Thymus (tissue), 14 donors: Measurements from ENCODE around the gene TUFT1. TPM values are rescaled to one million over a fixed set of nuclear protein-coding genes. Genes with fewer than 3 reads are reported as not detected.
A peak's percentile ranks its signal among the peaks of the same experiment; 100 is the strongest.

ENCODE experiments used
- DNase-seq, 9 donors: peaks; one replicate each; pipeline ENCODE4 v3.0.0-alpha.2; 2013; ENCODE audit warnings: low spot score in 9 of 9, low read depth in 6 of 9, missing footprints in 1 of 9
- H3K27ac ChIP-seq, 2 donors: one replicate each; pipeline ENCODE4 v1.5.1; 2013; ENCODE audit warnings: control low read depth in 1 of 2, low read depth in 1 of 2, low read length in 1 of 2, mild to moderate bottlenecking in 1 of 2, moderate library complexity in 1 of 2
- H3K27me3 ChIP-seq, 2 donors: one replicate each; pipeline ENCODE4 v1.5.1; 2013; ENCODE audit warnings: low read length in 1 of 2; ENCODE audit not compliant: control insufficient read depth in 2 of 2, insufficient read depth in 1 of 2
- H3K36me3 ChIP-seq, 2 donors: one replicate each; pipeline ENCODE4 v1.5.1; 2013; ENCODE audit warnings: low read length in 1 of 2, mild to moderate bottlenecking in 1 of 2, moderate library complexity in 1 of 2; ENCODE audit not compliant: control insufficient read depth in 2 of 2, insufficient read depth in 2 of 2
- H3K4me1 ChIP-seq, 2 donors: one replicate each; pipeline ENCODE4 v1.5.1; 2013; ENCODE audit warnings: low read length in 2 of 2; ENCODE audit not compliant: control insufficient read depth in 2 of 2, insufficient read depth in 2 of 2
- H3K4me3 ChIP-seq, 2 donors: one replicate each; pipeline ENCODE4 v1.5.1; 2013; ENCODE audit warnings: low read length in 2 of 2, control low read depth in 1 of 2, mild to moderate bottlenecking in 1 of 2
- H3K9me3 ChIP-seq, 2 donors: one replicate each; pipeline ENCODE4 v1.5.1; 2013; ENCODE audit warnings: low read length in 1 of 2, mild to moderate bottlenecking in 1 of 2; ENCODE audit not compliant: control insufficient read depth in 2 of 2, insufficient read depth in 1 of 2
- WGBS: extraction: QIAGEN DNeasy Blood & Tissue Kit; methylation state at CpG from one replicate; pipeline ENCODE4 v1.1.7; 2013; 5-methylcytosine and 5-hydroxymethylcytosine counted together
- long read RNA-seq, 10 donors: transcript quantifications; one replicate each; lab custom pipeline, GENCODE V29; 2026
- polyA plus RNA-seq: library from polyadenylated mRNA; stranded (reverse); fragments of 200-250 nt; gene quantifications from one replicate; pipeline ENCODE4 v1.2.3, GENCODE V29; 2013
- total RNA-seq: library from RNA; stranded (reverse); fragments of 120-200 nt; gene quantifications from one replicate; pipeline ENCODE4 v1.2.4, GENCODE V29; 2013
- donor health status: healthy.

The TUFT1 gene, protein sequence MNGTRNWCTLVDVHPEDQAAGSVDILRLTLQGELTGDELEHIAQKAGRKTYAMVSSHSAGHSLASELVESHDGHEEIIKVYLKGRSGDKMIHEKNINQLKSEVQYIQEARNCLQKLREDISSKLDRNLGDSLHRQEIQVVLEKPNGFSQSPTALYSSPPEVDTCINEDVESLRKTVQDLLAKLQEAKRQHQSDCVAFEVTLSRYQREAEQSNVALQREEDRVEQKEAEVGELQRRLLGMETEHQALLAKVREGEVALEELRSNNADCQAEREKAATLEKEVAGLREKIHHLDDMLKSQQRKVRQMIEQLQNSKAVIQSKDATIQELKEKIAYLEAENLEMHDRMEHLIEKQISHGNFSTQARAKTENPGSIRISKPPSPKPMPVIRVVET
- 2.1 TPM for total RNA-seq
- 6.9 TPM for polyA plus RNA-seq
- long read RNA-seq, donor 1: 0 reads
- long read RNA-seq, donor 2, partial matches to known transcripts: 0 of 2 reads
- long read RNA-seq, donor 2, other reads (novel, unspliced or antisense): 0 of 2 reads
- long read RNA-seq, donor 3: 0 reads
- long read RNA-seq, donor 4: 0 reads
- long read RNA-seq, donor 5, partial matches to known transcripts: 0 of 1 reads
- long read RNA-seq, donor 5, other reads (novel, unspliced or antisense): 0 of 1 reads
- long read RNA-seq, donor 6: 0 reads
- long read RNA-seq, donor 7, partial matches to known transcripts: 0 of 1 reads
- long read RNA-seq, donor 7, other reads (novel, unspliced or antisense): 0 of 1 reads
- long read RNA-seq, donor 8: 0 reads
- long read RNA-seq, donor 9: 0 reads
- long read RNA-seq, donor 10: 0 reads

DNA sequence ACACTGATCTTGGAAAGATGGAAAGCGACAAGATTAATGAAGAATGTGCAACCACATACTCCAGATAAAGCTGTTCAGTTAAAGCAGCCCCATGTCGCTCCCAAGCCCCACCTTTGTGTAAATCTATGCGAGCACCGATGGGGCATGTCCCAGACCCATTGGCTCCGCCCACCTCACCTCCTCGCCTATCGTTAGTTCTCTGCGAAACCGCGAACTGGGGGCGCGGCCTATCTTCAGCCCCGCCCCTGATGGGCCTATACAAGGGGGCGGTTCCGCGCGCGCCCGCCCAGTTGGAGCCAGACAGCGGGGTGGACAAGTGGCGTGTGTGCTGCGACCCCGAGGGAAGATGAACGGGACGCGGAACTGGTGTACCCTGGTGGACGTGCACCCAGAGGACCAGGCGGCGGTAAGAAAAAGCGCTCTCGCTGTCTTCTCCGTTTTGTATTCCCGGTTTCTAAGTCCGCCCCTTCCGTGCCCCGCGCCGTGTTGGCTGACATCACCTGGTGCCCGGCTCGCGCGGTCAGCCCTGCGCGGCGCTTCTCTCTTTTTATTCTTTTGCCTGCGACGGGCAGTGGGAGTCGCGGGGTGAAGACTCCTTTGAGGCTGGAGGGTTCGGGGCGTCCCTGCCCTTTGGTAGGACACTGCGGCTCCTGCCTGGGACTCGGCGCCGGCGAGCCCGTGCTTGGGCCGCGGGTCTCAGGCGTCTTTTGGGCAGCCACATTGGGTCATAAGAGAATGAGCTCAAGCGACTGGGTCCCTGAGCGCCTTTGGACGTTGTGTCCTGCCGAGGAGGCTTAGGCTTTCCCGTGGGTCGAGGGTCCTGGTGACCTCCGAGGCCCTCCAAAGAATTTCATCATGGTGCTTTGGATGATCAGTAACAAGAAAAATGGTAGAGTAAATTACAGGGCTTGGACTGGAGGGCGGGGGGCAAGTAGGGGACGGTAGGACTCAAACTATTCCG lies at the start of gene TUFT1:
TUFT1 (plus strand) TSS at position 289 of the 961 bp plus-strand sequence; CDS start at position 347, 58 bp downstream.
- no peaks in the 10 kb centered on the region for H3K36me3 ChIP-seq
- peak within 1 kb of the TSS; percentile 44 to 72 for H3K4me3 ChIP-seq
- peaks cover 0 to 6% of the 10 kb centered on the region in 2 donors for H3K9me3 ChIP-seq
- H3K4me1 ChIP-seq: peaks cover 11 to 21% of the 10 kb centered on the region in 2 donors
- H3K27me3 ChIP-seq: peaks cover 6 to 31% of the 10 kb centered on the region in 2 donors
- 1% methylated on average over 70 of the region's 70 CpGs for WGBS
- peak within 1 kb of the TSS; percentile 48 to 67 for H3K27ac ChIP-seq
- DNase-seq: peak; percentile 65 to 95 (median 87)

DNA sequence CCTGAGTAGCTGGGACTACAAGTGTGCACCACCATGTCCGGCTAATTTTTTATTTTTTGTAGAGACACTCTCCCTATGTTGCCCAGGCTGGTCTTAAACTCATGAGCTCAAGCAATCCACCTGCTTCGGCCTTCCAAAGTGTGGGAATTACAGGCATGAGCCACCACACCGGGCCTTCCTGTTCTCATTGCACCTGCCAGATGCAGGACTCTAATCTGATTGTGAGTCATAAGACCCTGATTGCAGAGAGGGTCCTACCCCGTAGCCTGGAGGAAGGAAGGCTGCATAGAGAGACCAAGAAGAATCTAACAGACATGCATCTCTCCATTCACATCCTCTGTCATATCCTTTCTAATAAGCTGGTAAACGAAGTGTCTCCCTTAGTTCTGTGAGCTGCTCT lies 48.5 kb upstream of the TUFT1 start:
- Histone ChIP-seq H3K4me3 (no peak overlapping the region), H3K27me3 (no peaks in the 10 kb centered on the region), H3K4me1 (no peaks in the 10 kb centered on the region), H3K36me3 (no peaks in the 10 kb centered on the region), H3K9me3 (no peaks in the 10 kb centered on the region), H3K27ac (no peak overlapping the region)
- DNase-seq: no peak
- WGBS: 90% methylated on average over 5 of the region's 5 CpGs

DNA sequence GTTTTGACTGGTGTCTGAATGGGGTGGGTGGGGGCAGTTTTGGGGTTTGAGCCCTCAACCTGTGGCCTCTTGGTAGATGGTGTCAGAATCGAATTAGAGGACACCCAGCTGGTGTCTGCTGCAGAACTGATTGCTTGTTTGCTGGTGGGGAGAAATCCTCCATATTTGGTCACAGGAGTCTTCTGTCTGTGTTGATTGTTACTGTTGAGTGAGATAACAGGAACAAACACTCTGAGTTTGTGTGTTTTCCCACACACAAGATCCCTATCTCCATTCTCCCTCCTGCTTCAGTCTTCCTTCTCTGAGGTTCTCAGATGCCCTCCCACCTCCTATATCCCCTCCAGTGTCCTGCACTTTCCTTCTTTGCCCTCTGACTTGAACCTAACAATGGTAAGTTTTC lies 48.0 kb upstream of the TUFT1 start:
- Histone ChIP-seq H3K27ac (no peak overlapping the region), H3K36me3 (no peaks in the 10 kb centered on the region), H3K4me1 (no peaks in the 10 kb centered on the region), H3K9me3 (no peaks in the 10 kb centered on the region), H3K4me3 (no peak overlapping the region), H3K27me3 (no peaks in the 10 kb centered on the region)
- no peak for DNase-seq
- 81% methylated on average over 1 of the region's 1 CpG for WGBS

DNA sequence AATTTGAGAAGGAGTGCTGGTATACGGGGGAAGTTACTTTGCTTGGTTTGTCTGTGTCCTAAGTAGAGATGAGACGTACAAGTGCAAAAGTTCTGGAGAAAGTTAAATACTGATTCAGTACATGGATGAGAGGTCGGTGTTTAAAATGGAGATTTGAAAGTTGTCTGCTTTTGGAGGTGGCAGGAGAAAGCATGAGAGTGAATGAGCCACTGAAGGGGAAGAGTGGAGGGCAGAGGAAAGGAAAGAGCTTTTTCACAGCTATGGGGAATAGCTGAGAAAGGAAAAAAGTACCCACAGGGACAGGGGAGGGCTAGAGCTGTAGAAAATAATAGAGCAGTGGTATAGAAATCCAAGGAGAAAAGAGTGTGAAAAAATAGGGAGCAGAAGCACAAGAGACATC lies 47.1 kb upstream of the TUFT1 start:
- Histone ChIP-seq H3K4me1 (no peaks in the 10 kb centered on the region), H3K9me3 (no peaks in the 10 kb centered on the region), H3K36me3 (no peaks in the 10 kb centered on the region), H3K27me3 (no peaks in the 10 kb centered on the region), H3K27ac (no peak overlapping the region), H3K4me3 (no peak overlapping the region)
- DNase-seq: no peak
- 95% methylated on average over 3 of the region's 3 CpGs for WGBS

DNA sequence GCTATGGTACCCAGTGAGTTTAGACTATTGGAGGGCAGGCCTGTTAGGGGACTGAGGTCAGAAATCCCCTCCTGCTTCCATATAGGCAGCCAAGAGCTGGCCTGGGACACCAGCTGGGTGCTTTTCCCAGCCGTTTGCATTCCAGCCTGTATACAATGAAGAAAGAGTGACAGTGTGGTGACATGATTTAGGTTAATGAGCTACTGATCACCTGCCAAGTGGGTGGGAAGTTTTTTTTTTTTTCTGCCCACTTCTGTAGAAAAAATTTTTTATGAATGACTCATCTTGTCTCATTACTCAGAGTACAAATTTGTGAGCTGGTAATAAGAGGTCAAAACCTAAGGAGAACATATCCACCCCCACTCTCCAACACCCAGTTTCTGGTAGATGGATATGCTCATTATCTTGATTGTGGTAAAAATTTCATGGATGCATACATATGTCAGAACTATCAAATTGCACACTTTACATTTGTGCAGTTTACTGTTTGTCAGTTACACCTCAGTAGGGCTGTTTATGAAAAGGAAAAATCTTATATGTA lies 45.3 kb upstream of the TUFT1 start:
- H3K4me3 ChIP-seq: no peak overlapping the region
- DNase-seq: no peak
- no peaks in the 10 kb centered on the region for H3K27me3 ChIP-seq
- H3K27ac ChIP-seq: no peak overlapping the region
- no peaks in the 10 kb centered on the region for H3K9me3 ChIP-seq
- 18% methylated on average over 1 of the region's 1 CpG for WGBS
- H3K36me3 ChIP-seq: no peaks in the 10 kb centered on the region
- no peaks in the 10 kb centered on the region for H3K4me1 ChIP-seq

DNA sequence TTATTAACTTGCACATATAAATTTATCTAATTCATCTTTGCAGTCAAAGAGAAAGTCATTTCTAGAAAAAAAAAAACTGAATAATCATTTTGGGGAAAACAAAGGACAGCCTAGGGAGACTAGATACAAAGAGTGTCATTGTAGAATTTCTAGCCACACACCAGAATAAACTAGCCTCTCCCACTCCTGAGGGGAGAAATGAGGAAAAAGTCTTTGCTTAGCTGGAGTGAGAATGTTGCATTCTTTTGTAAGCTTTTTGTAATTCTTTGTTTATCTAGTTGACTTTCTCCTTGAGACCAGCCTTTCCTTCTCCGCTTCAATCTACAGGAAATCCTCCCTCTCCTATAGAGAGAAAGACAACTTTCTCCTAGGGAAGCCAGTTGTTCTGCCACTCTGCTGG lies 44.8 kb upstream of the TUFT1 start:
- Histone ChIP-seq H3K4me3 (no peak overlapping the region), H3K4me1 (no peaks in the 10 kb centered on the region), H3K27ac (no peak overlapping the region), H3K9me3 (no peaks in the 10 kb centered on the region), H3K36me3 (no peaks in the 10 kb centered on the region), H3K27me3 (no peaks in the 10 kb centered on the region)
- 94% methylated on average over 1 of the region's 1 CpG for WGBS
- DNase-seq: no peak

DNA sequence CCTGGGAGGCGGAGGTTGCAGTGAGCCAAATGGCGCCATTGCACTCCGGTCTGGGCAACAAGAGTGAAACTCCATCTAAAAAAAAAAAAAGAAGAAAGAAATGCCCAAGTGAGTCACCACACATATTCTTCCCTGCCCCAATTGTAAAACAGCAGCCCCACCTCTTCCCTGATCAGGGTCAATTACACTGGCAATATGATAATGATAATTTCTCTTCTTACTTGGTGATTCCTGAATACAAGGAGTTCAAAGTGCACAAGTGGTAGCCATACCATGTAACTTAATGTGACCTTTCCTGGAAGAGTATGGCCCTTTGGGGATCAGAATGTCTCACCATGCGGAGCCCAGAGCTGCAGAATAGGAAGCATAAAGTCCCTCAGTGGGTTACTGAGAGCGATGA lies 40.7 kb upstream of the TUFT1 start:
- DNase-seq: no peak
- 98% methylated on average over 5 of the region's 5 CpGs for WGBS

DNA sequence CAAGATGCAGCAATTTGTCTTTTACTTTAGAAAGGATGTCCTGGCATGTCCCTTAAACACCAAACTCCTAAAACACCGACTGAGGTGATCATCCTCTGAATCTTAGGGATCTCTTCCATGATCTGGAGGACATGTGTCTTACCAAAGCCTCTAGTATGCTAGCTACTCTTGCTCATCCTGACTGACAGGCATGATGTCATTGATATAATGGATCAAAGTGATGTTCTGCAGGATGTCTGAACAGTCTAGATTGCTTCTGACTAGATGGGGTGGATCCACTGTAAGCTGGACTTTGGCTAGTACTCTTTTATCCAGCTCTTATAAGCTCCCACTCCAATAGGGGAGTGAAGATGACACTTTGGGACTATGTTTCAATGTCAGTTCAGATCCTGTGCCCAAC lies 40.2 kb upstream of the TUFT1 start:
- DNase-seq: no peak
- Histone ChIP-seq H3K4me1 (no peaks in the 10 kb centered on the region), H3K27me3 (no peaks in the 10 kb centered on the region), H3K36me3 (no peaks in the 10 kb centered on the region), H3K4me3 (no peak overlapping the region), H3K27ac (no peak overlapping the region), H3K9me3 (no peaks in the 10 kb centered on the region)
- WGBS: 97% methylated on average over 1 of the region's 1 CpG

More for the DNA sequence above, 40.7 kb upstream of the TUFT1 start:
- H3K4me1 ChIP-seq: no peaks in the 10 kb centered on the region
- H3K36me3 ChIP-seq: no peaks in the 10 kb centered on the region
- no peak overlapping the region for H3K4me3 ChIP-seq
- no peaks in the 10 kb centered on the region for H3K27me3 ChIP-seq
- no peak overlapping the region for H3K27ac ChIP-seq
- no peaks in the 10 kb centered on the region for H3K9me3 ChIP-seq
